HL-60 (cell line): ENCODE data around the gene SLC34A1.

Source experiments
- CTCF ChIP-seq: IDR thresholded peaks from one replicate; pipeline ENCODE4 v1.5.1; 2011; ENCODE audit warnings: low read length, control low read depth, inconsistent platforms; ENCODE audit not compliant: insufficient read depth
- REST ChIP-seq: IDR thresholded peaks from 2 replicates; pipeline ENCODE4 v1.6.1; 2012; ENCODE audit warnings: low read depth; ENCODE audit not compliant: insufficient replicate concordance

- TF ChIP-seq REST (no peak), CTCF (peak; percentile 88)
Measured at GRCh38 chr5:177368869-177369644, 15.2 kb upstream of the SLC34A1 start.
